ENCODE data around the gene MAP4K5.
A peak's percentile ranks its signal among the peaks of the same experiment; 100 is the strongest.
"Not testable (repeated sequence)": the region's sequence is repeated elsewhere in the genome, so short reads cannot be mapped to it uniquely, and the experiment has no call there.

MAP4K5 gene

DNA sequence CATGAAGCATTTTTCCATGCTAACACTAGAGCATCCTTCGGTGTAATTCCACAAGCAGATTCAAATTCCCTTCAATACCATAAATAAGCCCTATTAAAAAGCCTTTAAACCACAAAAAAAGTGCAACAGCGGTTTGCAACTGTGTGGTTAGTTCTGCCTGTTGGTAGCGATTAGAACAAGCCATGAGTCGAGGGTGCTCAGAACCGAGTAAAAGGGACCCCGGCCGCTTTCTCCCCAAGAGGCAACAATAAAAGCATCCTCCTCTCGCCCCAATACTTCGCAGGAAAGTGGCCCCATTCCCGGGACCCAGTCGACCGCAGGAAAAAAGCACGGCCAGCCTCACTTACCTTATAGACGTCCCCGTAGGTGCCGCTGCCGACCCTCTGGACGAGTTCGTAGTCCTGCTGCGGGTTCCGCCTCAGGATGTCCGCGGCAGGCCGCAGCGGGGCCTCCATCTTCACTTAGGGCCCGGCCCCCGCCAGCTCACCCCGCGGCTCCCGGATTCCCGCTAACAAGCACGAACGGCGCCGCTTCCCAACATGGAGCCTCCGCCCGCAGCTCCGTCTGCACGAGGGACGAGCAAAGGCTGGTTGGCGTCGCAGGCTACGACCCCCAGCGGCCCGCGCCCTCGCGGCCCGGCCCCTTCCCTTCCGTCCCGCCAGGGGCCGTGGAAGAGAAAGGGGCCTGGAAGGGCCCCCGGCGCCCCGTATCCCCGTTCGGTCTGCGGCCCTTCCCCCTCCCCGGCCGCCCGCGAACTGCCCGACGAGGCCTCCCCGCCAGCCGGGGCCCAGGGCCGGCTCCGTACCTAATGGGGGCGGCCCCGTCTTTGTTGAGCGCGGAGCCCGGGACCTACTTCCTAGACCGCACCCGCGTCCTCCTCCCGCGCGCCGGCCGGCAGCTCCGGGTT lies 521 bp downstream of the MAP4K5 start:
- peak; percentile 14 for DNase-seq (ENCODE audit: low spot score)

DNA sequence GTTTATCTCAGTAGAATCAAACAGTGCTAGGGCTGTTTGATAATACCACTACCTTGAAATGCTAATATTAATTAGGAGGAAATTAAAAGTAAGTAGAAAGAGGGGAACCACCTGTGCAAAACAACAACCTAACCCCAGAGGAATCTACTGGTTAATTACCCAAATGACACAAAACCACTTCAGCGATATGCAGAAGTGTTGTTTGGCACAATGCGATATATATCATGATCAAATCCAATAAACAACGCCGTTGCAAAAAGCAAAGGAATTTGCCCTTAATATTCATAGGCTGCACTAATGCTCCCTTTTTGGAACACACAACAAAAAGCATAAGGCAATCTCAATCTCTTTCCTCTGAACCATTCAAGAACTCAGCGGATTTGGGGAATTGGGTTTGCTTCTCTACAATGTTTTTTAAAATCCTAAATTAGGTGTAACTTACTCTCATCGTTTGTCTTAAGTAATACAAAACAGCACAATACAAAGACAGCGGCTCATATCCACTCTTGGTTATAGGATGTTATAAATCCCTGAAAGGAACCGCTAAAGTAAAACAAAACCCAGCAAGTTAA lies 1.5 kb downstream of the MAP4K5 start:
- no peak for DNase-seq (ENCODE audit: low spot score)

DNA sequence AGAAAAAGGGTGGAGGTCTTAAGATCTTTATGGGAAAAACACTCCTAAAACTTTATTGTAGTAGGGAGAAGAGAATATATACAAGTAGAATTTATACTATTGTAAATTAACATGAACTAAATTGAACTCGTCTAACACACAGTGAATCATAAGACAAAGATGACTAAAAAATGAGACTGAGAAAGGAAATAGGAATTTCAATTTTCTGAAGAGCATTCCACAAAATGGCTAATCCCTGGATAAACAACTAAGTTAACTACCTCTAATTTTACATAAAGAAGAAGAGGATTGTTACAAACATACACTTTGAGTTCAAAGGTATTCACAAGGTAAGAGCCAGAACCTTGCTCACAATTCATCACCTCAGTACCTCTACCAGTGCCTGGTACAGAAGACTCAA lies 2.0 kb downstream of the MAP4K5 start:
- no peak for DNase-seq (ENCODE audit: low spot score)

DNA sequence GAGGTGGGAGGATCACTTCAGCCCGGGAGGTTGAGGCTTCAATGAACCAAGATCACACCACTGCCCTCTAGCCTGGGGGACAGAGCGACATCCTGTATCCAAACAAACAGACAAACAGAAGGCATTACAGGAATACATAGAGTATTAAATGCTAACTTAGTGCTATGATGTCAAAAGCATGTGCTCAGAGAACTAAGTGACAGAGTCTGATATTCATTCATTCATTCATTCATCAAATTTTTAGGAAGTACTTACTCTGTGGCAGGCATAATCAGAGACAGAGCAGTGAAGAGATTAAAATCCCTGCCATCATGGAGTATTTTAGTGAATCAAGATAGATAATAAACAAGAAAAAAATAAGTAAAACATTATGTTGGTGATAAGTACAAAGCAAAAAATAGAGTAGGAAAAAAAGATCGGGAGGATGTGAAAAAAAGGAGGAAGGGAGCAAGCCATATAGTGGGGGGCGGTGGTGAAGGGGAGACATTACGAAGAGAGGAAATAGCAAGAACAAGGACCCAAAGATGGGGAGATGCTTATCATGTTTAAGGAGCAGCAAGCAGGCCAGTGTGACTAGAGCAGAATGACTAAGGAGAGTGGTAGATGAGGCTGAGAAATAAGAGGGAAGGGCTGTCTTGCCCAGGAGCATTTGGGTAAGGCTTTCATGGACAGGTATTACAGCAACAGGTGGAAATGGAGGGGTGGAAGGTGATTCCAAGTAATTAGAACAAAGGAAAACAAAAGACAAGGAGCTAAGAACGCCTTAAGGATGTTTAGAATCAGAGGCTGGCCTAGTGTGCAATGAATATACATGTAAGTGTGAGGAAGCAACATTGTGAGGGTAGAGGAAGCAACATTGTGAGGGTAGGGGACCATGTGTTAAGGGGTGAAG lies 2.8 kb downstream of the MAP4K5 start:
- DNase-seq (ENCODE audit: low spot score): no peak

DNA sequence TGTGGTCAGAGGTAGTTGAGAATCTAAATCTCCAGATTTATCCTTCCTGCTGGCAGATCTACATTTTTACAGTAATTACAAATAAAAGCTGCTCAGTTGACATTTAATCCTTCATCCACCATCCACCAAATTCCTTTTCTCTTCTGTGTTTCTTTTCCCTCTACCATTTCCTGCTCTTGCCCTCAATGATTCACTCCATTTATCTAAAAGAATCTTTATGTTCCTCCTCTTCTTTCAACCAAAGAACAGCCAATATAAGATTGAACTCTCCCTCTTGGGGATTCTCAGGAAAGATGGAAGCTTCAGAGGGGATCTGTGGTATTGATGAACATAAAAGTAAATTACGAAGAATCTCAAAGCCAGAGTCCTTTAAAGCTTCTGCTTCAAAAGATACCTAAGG lies 4.4 kb downstream of the MAP4K5 start:
- DNase-seq (ENCODE audit: low spot score): no peak

DNA sequence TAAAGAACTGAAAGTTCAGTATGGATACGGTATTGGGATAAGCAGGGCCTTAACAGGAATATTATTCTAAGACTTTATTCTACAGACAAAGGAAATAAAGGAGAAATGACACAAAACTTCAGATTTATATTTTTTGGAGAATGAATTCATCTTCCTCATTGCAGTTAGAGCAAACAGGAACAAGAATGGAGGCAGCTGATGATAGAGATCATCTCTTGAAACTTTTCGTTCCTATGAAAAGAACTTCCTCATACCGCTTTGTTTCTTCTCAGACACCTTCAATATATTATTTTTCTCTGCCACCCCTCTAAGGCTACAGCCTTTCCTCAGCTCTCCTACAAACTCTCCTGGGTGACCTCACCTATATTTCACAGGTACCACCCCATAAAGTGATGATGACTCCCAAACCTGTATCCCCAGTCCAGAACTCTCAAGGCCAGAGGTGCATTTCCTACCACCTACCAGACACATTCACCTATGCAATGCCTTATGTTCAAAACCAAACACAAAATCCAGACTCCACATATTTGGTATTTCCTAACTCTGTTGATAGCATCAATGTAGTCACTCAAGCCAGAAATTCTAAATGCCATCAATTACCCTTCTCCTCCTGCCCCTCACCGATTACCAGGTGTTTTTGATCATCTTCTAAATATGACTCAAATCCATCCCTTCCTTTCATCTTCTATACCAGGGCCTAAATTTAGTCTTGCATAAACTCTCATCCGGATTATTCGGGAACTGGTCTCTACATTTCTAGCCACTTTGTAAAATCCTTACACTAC lies 7.4 kb downstream of the MAP4K5 start:
- DNase-seq (ENCODE audit: low spot score): no peak

DNA sequence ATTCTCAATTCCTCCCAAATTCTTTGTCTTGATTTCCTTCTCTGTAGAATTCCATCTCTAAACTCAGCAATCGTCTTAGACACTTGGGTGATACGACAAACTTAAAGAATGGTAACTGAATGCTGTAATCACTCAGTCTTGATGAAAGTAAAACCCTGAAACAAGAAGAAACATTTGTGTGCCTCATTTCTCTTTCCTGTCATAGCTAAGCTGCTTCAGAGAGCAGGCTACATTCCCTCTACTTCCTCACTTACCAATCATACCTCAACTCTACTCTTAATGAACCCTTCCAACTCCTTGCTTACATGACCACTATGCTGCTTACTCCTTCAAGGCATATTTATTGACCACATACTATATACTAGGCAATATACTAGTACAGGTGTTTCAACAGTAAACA lies 8.3 kb downstream of the MAP4K5 start:
- no peak for DNase-seq (ENCODE audit: low spot score)

DNA sequence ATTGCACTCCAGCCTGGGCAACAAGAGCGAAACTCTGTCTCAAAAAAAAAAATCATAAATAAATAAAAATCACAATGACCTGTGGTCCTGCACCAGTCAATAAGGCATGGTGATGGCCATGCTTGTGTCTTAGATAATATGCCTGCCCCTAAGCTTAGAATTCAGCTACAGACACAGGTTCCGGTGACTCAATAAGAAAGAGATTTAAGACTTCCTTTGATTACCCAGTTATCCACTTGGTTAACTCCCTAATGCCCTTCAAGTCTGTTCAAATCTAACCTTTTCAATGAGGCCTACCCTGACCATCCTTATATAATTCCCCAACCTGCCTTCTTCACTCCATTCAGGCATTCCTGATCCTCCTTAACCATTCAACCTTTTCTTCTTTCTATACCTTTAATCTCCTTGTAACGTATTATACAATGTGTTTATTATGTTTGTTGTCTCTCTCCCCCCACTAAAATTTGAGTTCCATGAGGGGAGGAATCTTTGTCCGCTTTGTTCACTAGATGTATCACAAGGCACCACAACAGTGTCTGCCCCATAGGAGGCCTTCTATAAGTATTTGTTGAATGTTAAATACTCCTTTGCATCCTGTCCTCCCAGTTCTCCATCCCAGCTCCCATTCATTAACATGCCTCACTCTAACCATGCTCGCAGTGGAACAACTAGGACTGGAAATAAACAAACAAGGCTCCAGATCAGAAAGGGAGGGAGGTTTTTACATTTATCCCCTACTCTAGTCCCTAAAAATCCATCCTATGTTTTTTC lies 8.9 kb downstream of the MAP4K5 start:
- no peak for DNase-seq (ENCODE audit: low spot score)

DNA sequence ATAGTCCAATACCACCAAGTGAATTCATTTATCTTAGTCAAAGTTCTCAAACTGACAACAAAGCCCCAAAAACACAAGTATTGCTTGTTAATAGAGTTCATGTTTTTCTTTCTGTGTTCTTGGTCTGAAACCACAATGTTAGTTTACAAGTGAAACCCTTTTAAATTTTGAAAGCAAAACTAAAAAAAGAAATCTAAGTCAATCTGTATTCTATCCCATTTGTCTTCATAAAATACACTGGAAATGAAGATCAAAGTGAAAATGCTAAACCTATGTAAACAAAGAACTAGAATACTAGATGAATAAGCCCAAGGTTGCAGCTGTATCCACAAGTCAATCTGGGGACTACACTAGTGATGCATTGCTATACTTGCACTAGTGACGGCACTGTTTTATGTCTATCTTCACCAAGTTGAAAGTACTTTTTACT lies 10.4 kb downstream of the MAP4K5 start:
- peak; percentile 10 for DNase-seq (ENCODE audit: low spot score)

DNA sequence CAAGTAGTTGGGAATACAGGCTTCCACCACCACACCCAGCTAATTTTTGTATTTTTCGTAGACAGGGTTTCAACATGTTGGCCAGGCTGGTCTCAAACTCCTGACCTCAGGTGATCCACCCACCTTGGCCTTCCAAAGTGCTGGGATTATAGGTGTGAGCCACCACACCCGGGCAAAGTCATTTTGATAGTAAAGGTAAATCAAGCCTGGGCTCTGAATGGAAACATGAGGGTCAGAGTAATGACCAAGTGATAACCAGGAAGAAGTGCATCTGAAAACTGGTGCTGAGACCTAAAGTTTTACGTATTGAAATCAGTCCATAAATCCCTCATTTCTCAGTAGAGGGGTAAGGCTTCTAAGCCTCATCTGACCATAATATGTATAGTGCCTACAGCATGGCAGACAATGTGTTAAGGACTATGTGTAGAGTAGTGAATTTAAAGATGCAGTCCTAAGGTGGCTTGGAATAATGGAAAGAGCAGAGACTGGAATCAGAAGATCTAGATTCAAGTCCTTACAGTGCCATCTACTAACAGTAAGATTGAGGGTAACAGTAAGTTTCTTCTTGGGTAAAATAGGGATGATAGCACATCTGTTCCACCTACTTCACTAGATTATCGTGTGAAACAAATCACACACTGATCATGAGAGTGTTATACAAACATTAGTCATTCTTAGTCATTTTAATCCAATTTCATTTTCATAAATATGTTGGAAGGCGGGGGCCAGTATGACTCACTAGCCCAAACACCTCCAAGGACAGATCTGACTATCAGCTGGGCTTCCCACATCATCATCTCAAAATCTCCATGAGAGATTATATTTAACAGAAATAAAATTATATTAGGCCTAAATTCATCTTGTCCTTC lies 11.2 kb downstream of the MAP4K5 start:
- DNase-seq (ENCODE audit: low spot score): peak; percentile 71

DNA sequence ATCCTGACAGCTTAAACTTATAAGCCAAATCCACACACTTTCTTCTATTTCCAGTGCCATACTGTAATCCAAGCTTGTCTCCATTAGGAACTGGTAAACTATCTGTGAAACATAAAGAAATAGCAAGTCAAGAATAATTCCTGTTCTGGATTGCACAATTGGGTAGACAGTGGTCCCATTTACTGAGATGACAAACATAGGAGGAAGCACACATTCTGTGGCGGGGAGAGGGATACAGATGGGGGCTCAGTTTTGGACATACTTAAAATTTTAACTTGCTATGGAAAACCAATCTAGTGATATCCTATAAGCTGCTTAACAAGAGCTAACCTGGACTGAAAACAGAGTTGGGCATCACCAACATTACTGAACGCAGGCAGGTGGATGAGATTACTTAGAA lies 16.3 kb downstream of the MAP4K5 start:
- DNase-seq (ENCODE audit: low spot score): no peak

DNA sequence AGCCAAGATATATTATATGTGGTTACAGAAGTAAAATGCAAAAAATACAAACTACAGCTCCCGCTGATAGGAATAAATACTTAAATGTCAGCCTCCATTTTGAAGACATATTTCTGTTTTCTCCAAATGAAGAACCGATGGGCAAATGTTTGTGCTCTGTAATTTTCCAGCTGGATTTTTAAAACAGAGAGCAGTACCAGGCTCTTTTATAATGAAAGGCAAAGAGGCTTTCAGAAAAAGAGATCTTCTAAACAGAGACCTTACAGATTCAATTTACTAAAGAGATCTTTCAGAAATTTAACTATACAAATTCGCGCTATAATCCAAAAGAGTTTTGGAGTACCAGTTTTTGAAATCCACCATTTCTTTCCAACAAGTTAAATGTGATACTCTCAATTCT lies 19.9 kb downstream of the MAP4K5 start:
- DNase-seq (ENCODE audit: low spot score): no peak

DNA sequence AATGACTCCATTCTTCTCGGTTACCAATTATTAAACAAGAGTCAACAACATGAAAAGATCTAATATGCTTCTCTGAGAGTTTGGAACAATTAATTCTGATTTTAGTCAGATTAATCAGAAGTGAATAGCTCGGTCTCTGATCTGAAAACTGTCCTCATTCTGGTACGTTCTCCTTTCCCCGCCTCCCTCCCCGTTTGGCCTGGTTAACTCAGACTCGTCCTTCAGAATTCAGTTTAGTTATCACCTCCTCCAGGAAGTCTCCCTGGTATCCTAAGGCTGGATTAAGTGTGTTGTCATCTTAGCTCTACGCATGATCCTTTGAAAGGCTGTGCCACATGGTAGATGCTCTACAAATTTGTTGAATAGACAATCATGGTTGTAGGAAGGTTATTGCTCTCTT lies 22.2 kb downstream of the MAP4K5 start:
- no peak for DNase-seq (ENCODE audit: low spot score)

DNA sequence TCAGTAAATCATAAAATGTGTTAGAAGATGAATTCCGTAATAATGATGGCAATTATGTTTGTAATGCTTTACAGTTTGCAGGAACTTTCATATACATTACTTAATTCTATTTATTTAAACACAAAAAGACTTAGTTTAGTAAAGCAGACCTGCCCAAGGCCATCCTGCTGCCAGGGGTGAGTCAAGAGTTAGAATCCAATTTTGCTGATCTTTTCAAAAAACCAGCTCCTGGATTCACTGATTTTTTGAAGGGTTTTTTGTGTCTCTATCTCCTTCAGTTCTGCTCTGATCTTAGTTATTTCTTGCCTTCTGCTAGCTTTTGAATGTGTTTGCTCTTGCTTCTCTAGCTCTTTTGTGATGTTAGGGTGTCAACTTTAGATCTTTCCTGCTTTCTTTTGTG lies 25.3 kb downstream of the MAP4K5 start:
- DNase-seq (ENCODE audit: low spot score): not testable (repeated sequence)

DNA sequence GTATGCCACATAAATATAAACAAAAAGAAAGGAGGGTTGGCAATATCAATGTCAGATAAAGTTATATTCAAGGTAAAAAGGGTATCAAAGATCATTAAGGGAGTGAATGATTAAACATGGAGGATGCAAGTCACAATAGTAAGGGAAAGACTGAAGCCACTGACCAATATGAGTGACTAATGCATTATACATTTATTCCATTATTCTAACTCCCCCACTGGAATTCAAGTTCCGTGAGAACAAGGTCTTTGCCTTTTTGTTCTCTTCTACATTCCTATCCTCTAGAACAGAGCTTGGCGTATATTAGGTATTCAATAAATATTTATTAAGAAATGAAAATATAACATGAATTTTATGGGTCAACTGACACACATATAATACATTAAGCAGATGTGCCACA lies 30.7 kb downstream of the MAP4K5 start:
- DNase-seq (ENCODE audit: low spot score): no peak

DNA sequence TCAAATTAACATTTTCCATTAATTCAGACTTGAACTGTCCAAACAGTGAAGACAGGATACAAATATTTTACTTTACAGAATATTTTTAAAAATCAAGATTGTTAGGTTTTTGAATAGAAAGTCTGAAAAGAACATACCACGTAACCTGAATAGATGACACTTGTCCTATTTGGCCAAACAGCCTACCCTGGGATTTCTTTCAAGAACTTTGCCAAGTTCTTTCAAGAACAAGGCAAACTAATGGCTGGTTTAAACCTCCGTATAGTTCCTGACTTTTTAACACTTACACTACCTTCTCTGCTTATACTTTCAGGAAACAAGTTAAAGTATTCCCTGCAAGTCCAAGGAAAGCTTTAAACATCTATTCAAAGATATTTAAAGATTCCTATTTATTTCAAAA lies 35.0 kb downstream of the MAP4K5 start:
- DNase-seq (ENCODE audit: low spot score): no peak

DNA sequence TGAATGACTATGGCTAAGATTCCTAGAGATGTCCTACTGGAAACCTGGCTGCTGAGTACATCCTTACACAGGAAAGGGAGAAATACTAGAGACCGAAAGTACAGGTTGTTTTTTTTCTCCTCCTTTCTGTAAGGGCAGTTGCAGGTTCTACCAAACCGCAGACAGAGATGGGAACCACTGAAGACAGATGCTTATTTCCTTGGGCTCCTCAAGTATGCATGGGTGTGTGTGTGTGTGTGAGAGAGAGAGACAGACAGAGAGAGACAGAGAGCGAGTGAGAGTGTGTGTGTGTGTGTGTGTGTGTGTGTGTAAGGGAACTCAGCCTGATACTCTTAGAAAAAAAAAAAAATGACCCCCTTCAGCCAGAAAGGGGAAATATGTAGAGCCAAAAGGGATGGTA lies 42.5 kb downstream of the MAP4K5 start:
- DNase-seq (ENCODE audit: low spot score): no peak

DNA sequence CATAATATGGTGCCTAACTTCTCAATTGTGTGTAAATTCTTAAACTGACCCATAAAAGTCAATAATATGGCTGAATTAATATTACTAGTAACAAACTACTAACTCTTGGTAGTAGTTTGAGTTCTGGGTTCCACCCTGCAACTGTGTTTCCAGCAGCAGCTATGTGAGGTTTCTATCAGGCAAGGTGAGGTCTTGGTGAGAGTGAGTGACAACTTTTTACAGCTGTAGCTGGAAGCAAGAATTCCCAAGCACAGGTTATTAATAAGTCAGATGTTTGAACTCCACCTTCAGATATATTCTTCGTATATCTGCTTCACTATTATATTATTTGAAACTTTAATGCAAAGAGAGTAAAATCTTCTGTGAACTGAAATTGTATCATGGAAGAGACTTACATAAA lies 43.8 kb downstream of the MAP4K5 start:
- no peak for DNase-seq (ENCODE audit: low spot score)

DNA sequence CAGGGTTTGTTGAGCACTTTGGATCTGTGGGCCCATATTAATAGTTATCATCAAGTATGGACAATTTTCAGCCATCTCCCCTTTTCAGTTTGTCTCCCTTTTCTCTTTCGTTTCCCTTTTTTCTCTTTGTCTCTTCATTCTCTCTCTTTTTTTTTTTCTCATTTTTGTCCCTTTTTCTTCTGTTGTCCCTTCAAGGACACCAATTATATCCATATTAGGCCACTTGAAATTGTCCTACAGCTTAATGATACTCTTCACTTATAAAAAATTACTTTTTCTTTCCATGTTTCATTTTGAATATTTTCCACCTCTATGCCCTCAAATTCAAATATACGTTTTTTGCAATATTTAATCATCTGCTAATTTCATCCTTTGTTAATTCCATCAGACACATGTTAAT lies 53.3 kb downstream of the MAP4K5 start:
- DNase-seq (ENCODE audit: low spot score): no peak

DNA sequence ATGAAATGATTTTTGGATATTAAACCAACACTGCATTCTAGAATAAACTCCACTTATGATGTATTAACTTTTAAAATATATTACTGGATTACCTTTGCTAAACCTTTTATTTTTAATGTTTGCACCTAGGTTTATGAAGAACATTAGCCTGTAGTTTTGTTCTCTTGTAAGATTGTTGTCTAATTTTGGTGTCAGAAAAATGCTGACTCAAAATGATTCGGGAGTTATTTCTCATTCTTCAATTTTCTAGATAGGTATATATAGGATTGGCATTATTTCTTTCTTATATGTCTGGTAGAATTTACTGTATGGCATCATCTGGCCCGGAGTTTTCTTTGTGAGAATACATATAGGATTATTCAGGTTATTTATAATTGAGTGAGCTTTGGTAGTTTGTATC lies 54.6 kb downstream of the MAP4K5 start:
- DNase-seq (ENCODE audit: low spot score): no peak
